Common myeloid progenitor, CD34-positive (primary cell): ENCODE measurements around the gene ZNF341.

Experiments used
- CTCF ChIA-PET: fragments of 350-600 bp; sonication (Branson Sonifier 250); formaldehyde crosslinking; loops from one replicate; lab custom pipeline; 2021; ENCODE audit warnings: antibody characterized with exemption; lab: Charles Lee
- POLR2A ChIA-PET: fragments of 350-600 bp; sonication (Branson Sonifier 250); formaldehyde crosslinking; loops from one replicate; lab custom pipeline; 2021; ENCODE audit warnings: antibody characterized with exemption; lab: Charles Lee
- DNase-seq, 3 donors: peaks; one replicate each; pipeline versions ENCODE4 v3.0.0 to v3.0.0-alpha.2; 2013
- H3K27ac ChIP-seq, 2 experiments: 1 replicate in 1 of 2; 2 replicates in 1 of 2; pipeline ENCODE4 v1.7.0; 2013; ENCODE audit warnings: inconsistent platforms in 2 of 2, low read length in 2 of 2, mild to moderate bottlenecking in 2 of 2, low read depth in 1 of 2, moderate library complexity in 1 of 2; ENCODE audit not compliant: severe bottlenecking in 2 of 2, insufficient read depth in 1 of 2, poor library complexity in 1 of 2
- H3K27me3 ChIP-seq, 5 experiments: replicated peaks in 2 of 5; 1 replicate in 3 of 5; 2 replicates in 2 of 5; pipeline versions ENCODE4 v1.6.1 to v1.7.0; 2013; ENCODE audit warnings: low read length in 4 of 5, mild to moderate bottlenecking in 2 of 5, moderate library complexity in 2 of 5, inconsistent platforms in 1 of 5; ENCODE audit not compliant: insufficient read depth in 5 of 5, control insufficient read depth in 4 of 5
- H3K36me3 ChIP-seq, 4 experiments: 1 replicate in 2 of 4; 2 replicates in 2 of 4; pipeline versions ENCODE4 v1.6.1 to v1.7.0; 2013; ENCODE audit warnings: low read length in 3 of 4, control low read depth in 1 of 4, mild to moderate bottlenecking in 1 of 4; ENCODE audit not compliant: control insufficient read depth in 4 of 4, insufficient read depth in 4 of 4
- H3K4me1 ChIP-seq, 4 experiments: 1 replicate in 3 of 4; 2 replicates in 1 of 4; pipeline versions ENCODE4 v1.6.1 to v1.7.1; 2013; ENCODE audit warnings: low read length in 3 of 4, mild to moderate bottlenecking in 3 of 4, control low read depth in 1 of 4, inconsistent platforms in 1 of 4, moderate library complexity in 1 of 4; ENCODE audit not compliant: control insufficient read depth in 4 of 4, insufficient read depth in 4 of 4; ENCODE audit errors: control extremely low read depth in 1 of 4
- H3K4me3 ChIP-seq, 7 experiments: 1 replicate in 4 of 7; 2 replicates in 3 of 7; pipeline versions ENCODE4 v1.5.1 to v1.7.0; 2013; ENCODE audit warnings: mild to moderate bottlenecking in 7 of 7, low read length in 6 of 7, moderate library complexity in 6 of 7, inconsistent platforms in 2 of 7, low read depth in 2 of 7, control low read depth in 1 of 7; ENCODE audit not compliant: insufficient read depth in 4 of 7, control insufficient read depth in 1 of 7; ENCODE audit errors: extremely low read depth in 1 of 7
- H3K9me3 ChIP-seq, 5 experiments: 1 replicate in 4 of 5; 2 replicates in 1 of 5; pipeline versions ENCODE4 v1.6.1 to v1.7.1; 2013; ENCODE audit warnings: low read length in 4 of 5, mild to moderate bottlenecking in 2 of 5, inconsistent platforms in 1 of 5, low read depth in 1 of 5, moderate library complexity in 1 of 5; ENCODE audit not compliant: control insufficient read depth in 4 of 5, insufficient read depth in 2 of 5; ENCODE audit errors: control extremely low read depth in 1 of 5
- WGBS: methylation state at CpG from one replicate; pipeline ENCODE4 v1.1.5; 2013; ENCODE audit not compliant: insufficient coverage; 5-methylcytosine and 5-hydroxymethylcytosine counted together

ZNF341 gene

DNA sequence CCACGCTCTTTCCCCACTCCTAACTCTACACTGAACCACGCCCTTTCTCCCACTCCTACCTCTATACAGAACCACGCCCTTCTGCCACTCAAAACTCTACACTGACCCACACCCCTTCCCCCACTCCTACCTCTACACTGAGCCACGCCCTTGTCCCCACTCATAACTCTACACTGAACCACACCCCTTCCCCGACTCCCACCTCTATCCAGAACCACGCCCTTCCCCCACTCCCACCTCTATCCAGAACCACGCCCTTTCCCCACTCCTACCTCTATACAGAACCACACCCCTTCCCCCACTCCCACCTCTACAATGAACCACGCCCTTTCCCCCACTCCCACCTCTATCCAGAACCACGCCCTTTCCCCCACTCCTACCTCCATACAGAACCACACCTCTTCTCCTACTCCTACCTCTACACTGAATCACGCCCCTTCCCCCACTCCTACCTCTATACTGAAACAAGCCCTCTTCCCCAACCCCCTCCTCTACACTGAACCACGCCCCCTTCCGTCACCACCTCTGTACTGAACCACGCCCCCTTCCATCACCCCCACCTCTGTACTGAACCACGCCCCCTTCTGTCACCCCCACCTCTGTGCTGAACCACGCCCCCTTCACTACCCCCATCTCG is 21.8 kb upstream of the ZNF341 start:
- H3K36me3 ChIP-seq = peaks cover 12 to 45% (median 31%) of the 10 kb centered on the region in 4 experiments
- H3K27me3 ChIP-seq = no peaks in the 10 kb centered on the region
- no peaks in the 10 kb centered on the region for H3K9me3 ChIP-seq
- over 99% methylated on average over 10 of the region's 16 CpGs for WGBS
- no peak overlapping the region for H3K4me3 ChIP-seq
- H3K27ac ChIP-seq = no peak overlapping the region
- no peak for DNase-seq
- POLR2A ChIA-PET = no interaction called here
- H3K4me1 ChIP-seq = no peaks in the 10 kb centered on the region
- CTCF ChIA-PET = no interaction called here

- H3K9me3 ChIP-seq = no peaks in the 10 kb centered on the region
- ChIA-PET CTCF (no interaction called here), POLR2A (no interaction called here)
- H3K27ac ChIP-seq = no peak overlapping the region
- DNase-seq = no peak
- H3K27me3 ChIP-seq = no peaks in the 10 kb centered on the region
- no peak overlapping the region for H3K4me3 ChIP-seq
- no peaks in the 10 kb centered on the region for H3K4me1 ChIP-seq
- H3K36me3 ChIP-seq = peaks cover 12 to 45% (median 30%) of the 10 kb centered on the region in 4 experiments
- WGBS = 97% methylated on average over 12 of the region's 14 CpGs
Observed at GRCh38 chr20:33710681-33711445, 20.9 kb upstream of the ZNF341 start.

GRCh38 chr20:33711446-33711738 is 20.4 kb upstream of the ZNF341 start:
- ChIA-PET CTCF (no interaction called here), POLR2A (no interaction called here)
- H3K4me3 ChIP-seq = no peak overlapping the region
- H3K9me3 ChIP-seq = no peaks in the 10 kb centered on the region
- H3K4me1 ChIP-seq = no peaks in the 10 kb centered on the region
- 100% methylated on average over 1 of the region's 1 CpG for WGBS
- peaks cover 12 to 44% (median 29%) of the 10 kb centered on the region in 4 experiments for H3K36me3 ChIP-seq
- no peaks in the 10 kb centered on the region for H3K27me3 ChIP-seq
- H3K27ac ChIP-seq = no peak overlapping the region
- no peak for DNase-seq

DNA sequence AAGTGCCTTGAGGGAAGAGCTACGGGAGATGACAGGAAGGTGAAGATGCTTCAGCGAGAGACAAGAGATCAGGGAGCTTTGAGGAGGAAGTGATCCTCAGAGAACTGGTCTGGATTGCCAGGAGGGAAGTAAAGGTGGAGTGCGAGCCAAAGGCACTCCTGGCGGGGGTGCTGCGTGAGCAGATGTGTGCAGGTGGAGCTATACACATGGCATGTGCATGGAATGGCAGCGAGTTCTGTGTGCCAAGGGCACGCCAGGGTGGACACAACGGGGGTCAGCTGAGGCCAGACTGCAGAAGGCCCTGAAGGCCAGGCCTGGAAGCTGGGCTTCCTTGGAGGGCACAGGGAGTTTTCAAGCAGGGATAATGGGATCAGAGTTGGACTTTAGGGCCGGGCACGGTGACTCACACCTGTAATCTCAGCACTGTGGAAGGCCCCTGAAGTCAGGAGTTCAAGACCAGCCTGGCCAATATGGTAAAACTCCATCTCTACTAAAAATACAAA is 17.9 kb upstream of the ZNF341 start:
- Histone ChIP-seq H3K27ac (no peak overlapping the region), H3K4me1 (no peaks in the 10 kb centered on the region), H3K27me3 (no peaks in the 10 kb centered on the region), H3K4me3 (no peak overlapping the region), H3K36me3 (peaks cover 12 to 34% (median 23%) of the 10 kb centered on the region in 4 experiments), H3K9me3 (no peaks in the 10 kb centered on the region)
- DNase-seq = no peak
- CTCF ChIA-PET = interaction anchor here (1.2 kb wide), 1 partner anchor 106 kb away, joined by 3 read pairs; no protein-coding TSS in a partner anchor
- POLR2A ChIA-PET = no interaction called here
- WGBS = 96% methylated on average over 8 of the region's 10 CpGs

- Histone ChIP-seq H3K4me1 (peaks cover 6 to 13% (median 12%) of the 10 kb centered on the region in 4 experiments), H3K9me3 (no peaks in the 10 kb centered on the region), H3K4me3 (no peak overlapping the region), H3K36me3 (peaks cover 3 to 24% (median 15%) of the 10 kb centered on the region in 4 experiments), H3K27me3 (no peaks in the 10 kb centered on the region), H3K27ac (no peak overlapping the region)
- no peak for DNase-seq
- ChIA-PET CTCF (no interaction called here), POLR2A (no interaction called here)
- WGBS = 100% methylated on average over 1 of the region's 2 CpGs
Observed at GRCh38 chr20:33716498-33716897, 15.3 kb upstream of the ZNF341 start.

DNA sequence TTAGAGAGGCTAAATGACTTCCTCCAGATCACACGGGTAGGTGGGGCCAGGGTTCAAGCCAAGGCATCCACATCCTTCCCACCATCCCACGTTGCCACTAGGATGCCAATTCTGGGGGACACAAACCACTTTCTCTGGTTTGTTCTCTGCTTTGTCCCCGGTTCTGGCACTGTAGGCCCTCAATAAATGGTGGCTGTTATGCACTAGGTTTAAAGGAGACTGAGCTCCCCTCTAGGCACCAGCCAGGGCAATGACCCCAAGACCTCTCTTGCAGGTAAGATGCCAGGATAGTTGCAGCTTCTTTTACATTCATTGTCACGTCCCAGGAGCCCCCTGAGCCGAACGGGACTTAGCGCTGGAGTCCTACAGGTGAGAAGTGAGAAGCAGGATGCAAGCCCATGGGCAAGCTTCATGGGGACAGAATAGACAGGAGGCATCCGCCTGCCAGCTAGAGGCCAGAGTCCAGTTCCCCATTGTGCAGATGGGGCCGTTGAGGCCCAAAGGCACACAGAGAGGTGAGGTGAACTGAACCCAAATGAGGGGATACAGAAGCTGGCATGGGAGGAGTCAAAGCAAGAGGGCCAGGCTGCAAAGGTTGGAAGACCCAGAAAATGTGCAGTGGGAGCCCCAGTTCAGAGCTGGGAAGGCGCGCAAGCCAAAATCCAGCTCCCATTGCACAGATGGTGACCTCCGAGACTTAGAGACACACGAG is 12.4 kb upstream of the ZNF341 start:
- peak overlapping the region in 1 of 2 experiments; percentile 59 for H3K27ac ChIP-seq

More for the DNA sequence above, 12.4 kb upstream of the ZNF341 start:
- Histone ChIP-seq H3K4me3 (peak overlapping the region; percentile 56 to 93 (median 82)), H3K9me3 (no peaks in the 10 kb centered on the region), H3K27me3 (no peaks in the 10 kb centered on the region), H3K36me3 (peaks cover 0 to 5% (median 2%) of the 10 kb centered on the region in 4 experiments), H3K4me1 (peaks cover 6 to 13% (median 13%) of the 10 kb centered on the region in 4 experiments)
- DNase-seq = no peak
- WGBS = 56% methylated on average over 11 of the region's 13 CpGs
- ChIA-PET CTCF (interaction anchor here (1.2 kb wide), 1 partner anchor 13 kb away, joined by 3 read pairs; no protein-coding TSS in a partner anchor), POLR2A (interaction anchor here (1.5 kb wide), 1 partner anchor 13 kb away, joined by 4 read pairs; the partner anchor contains the start of gene ZNF341)
